ENCODE data around the gene ETV7. TPM values are rescaled to one million over a fixed set of nuclear protein-coding genes. Genes with fewer than 3 reads are reported as not detected.
"Not testable (repeated sequence)": the region's sequence is repeated elsewhere in the genome, so short reads cannot be mapped to it uniquely, and the experiment has no call there.

ETV7 gene
- total and polyA plus RNA-seq, 12 donors, result 0.10 to 5.9 (median 0.17) TPM; not detected in 5

GRCh38 chr6:36413489-36414480 is 26.3 kb upstream of the ETV7 start:
- no peaks in the 10 kb centered on the region for H3K27me3 ChIP-seq
- ATAC-seq, result no peak
- WGBS, 2 donors, result 91 to 92% methylated on average over 4 of the region's 4 CpGs

DNA sequence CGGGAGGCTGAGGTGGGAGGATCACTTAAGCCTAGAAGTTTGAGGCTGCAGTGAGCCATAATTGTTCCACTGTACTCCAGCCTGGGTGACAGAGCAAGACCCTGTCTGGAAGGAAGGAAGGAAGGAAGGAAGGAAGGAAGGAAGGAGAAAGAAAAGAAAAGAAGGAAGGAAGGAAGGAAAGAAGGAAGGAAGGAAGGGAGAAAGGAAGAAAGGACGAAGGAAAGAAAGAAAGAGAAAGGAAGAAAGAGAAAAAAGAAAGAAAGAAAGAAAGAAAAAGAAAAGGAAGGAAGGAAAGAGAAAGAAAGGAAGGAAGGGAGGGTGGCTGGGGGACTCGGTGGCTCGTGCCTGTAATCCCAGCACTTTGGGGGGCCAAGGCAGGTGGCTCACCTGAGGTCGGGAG is 22.2 kb upstream of the ETV7 start:
- H3K36me3 ChIP-seq; H3K4me1 ChIP-seq; DNase-seq; ATAC-seq; H3K27ac ChIP-seq; H3K27me3 ChIP-seq; intact Hi-C loops (cut with DNase I); H3K4me3 ChIP-seq: not testable (repeated sequence)
- H3K9me3 ChIP-seq, result peaks cover 0 to 17% (median 2%) of the 10 kb centered on the region in 11 donors
- 72 to 83% methylated on average over 5 of the region's 5 CpGs for WGBS, 2 donors

More at GRCh38 chr6:36413489-36414480, 26.3 kb upstream of the ETV7 start:
- TF ChIP-seq CTCF (IDR thresholded peaks at IDR 0.05), result no peak
- H3K9me3 ChIP-seq, result peaks cover 0 to 17% (median 2%) of the 10 kb centered on the region in 11 donors
- no peaks in the 10 kb centered on the region for H3K36me3 ChIP-seq
- no peak overlapping the region for H3K4me3 ChIP-seq
- no peak overlapping the region for H3K27ac ChIP-seq
- no peaks in the 10 kb centered on the region for H3K4me1 ChIP-seq
- no peak for DNase-seq
- intact Hi-C loops (cut with DNase I), result no loop called here

DNA sequence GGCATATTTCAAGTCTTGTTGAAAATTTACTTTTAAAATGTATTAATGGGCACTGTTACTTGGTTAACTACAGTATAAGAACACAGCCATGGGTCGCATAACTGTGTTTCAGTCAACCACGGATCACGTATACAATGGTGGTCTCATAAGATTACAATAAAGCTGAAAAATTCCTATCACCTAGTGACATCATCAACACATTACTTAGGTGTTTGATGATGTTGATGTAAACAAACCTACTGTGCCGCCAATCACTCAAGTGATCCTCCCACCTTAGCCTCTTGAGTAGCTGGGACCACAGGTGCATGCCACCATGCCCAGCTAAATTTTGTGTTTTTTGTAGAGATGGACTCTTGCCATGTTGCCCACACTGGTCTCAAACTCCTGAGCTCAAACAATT is 16.7 kb upstream of the ETV7 start:
- WGBS, 2 donors, result 95 to 96% methylated on average over 4 of the region's 4 CpGs
- intact Hi-C loops (cut with DNase I), result no loop called here
- Histone ChIP-seq H3K4me3 (no peak overlapping the region), H3K27ac (no peak overlapping the region), H3K4me1 (no peaks in the 10 kb centered on the region), H3K36me3 (no peaks in the 10 kb centered on the region), H3K27me3 (peaks cover 0 to 13% (median 0%) of the 10 kb centered on the region in 7 donors), H3K9me3 (no peaks in the 10 kb centered on the region)
- no peak for DNase-seq
- ATAC-seq, result no peak
- TF ChIP-seq CTCF (IDR thresholded peaks at IDR 0.05), result no peak

GRCh38 chr6:36402481-36402880 is 15.0 kb upstream of the ETV7 start:
- ATAC-seq (no peak), DNase-seq (no peak)
- 64 to 72% methylated on average over 3 of the region's 3 CpGs for WGBS, 2 donors
- intact Hi-C loops (cut with DNase I), result no loop called here
- H3K27me3 ChIP-seq, result peaks cover 0 to 13% (median 0%) of the 10 kb centered on the region in 7 donors
- H3K27ac ChIP-seq, result no peak overlapping the region
- no peak overlapping the region for H3K4me3 ChIP-seq
- TF ChIP-seq CTCF (IDR thresholded peaks at IDR 0.05), result no peak
- H3K36me3 ChIP-seq, result no peaks in the 10 kb centered on the region
- H3K9me3 ChIP-seq, result peaks cover 0 to 6% (median 0%) of the 10 kb centered on the region in 11 donors
- H3K4me1 ChIP-seq, result no peaks in the 10 kb centered on the region

DNA sequence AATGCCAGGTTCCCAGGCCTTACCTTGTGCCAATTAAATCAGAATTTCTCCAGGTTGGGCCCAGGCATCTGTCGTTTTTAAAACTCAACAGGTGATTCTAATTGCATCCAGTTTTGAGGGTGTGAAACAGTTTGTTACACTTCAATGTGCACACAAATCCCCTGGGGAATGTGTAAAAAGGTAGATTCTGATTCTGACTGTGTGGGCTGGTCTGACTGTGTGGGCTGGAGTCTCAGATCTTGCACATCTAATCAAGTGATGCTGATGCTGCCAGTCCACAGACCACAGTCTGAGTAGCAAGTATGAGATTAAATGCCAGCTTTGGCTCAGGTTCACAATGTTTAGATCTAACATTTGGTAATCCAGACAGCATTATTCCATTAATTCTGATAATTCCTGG is 12.5 kb upstream of the ETV7 start:
- H3K4me3 ChIP-seq, result no peak overlapping the region
- DNase-seq (no peak), ATAC-seq (no peak)
- H3K9me3 ChIP-seq, result peaks cover 0 to 6% (median 0%) of the 10 kb centered on the region in 11 donors
- WGBS, 2 donors, result 78 to 79% methylated on average over 1 of the region's 1 CpG
- no peak for TF ChIP-seq CTCF (IDR thresholded peaks at IDR 0.05)
- no peaks in the 10 kb centered on the region for H3K4me1 ChIP-seq
- no peaks in the 10 kb centered on the region for H3K36me3 ChIP-seq
- no peak overlapping the region for H3K27ac ChIP-seq
- H3K27me3 ChIP-seq, result peaks cover 0 to 13% (median 0%) of the 10 kb centered on the region in 7 donors
- intact Hi-C loops (cut with DNase I), result no loop called here
